Liver (tissue), 9 donors: ENCODE results near the gene PHF24. TPM values are rescaled to one million over a fixed set of nuclear protein-coding genes. Genes with fewer than 3 reads are reported as not detected.

Experiments
- DNase-seq: peaks from one replicate; pipeline ENCODE4 v3.0.0-alpha.2; 2017; ENCODE audit warnings: low spot score
- H3K27ac ChIP-seq, 2 donors: one replicate each; pipeline ENCODE4 v1.7.0; 2013; ENCODE audit warnings: inconsistent platforms in 2 of 2, low read length in 2 of 2, control low read depth in 1 of 2, low read depth in 1 of 2, mild to moderate bottlenecking in 1 of 2
- H3K27me3 ChIP-seq, 4 donors: one replicate each; pipeline versions ENCODE4 v1.6.1 to v1.7.0; 2013; ENCODE audit warnings: low read length in 3 of 4, inconsistent platforms in 1 of 4, mild to moderate bottlenecking in 1 of 4, moderate library complexity in 1 of 4; ENCODE audit not compliant: control insufficient read depth in 4 of 4, insufficient read depth in 4 of 4
- H3K36me3 ChIP-seq, 4 donors: one replicate each; pipeline versions ENCODE4 v1.6.1 to v1.7.0; 2013; ENCODE audit warnings: low read length in 3 of 4, mild to moderate bottlenecking in 3 of 4, low read depth in 1 of 4, moderate library complexity in 1 of 4; ENCODE audit not compliant: control insufficient read depth in 4 of 4, insufficient read depth in 3 of 4
- H3K4me1 ChIP-seq, 4 donors: one replicate each; pipeline versions ENCODE4 v1.6.1 to v1.7.0; 2013; ENCODE audit warnings: low read length in 3 of 4, mild to moderate bottlenecking in 3 of 4, moderate library complexity in 1 of 4; ENCODE audit not compliant: control insufficient read depth in 4 of 4, insufficient read depth in 4 of 4
- H3K4me3 ChIP-seq, 3 donors: one replicate each; pipeline versions ENCODE4 v1.6.1 to v1.7.0; 2013; ENCODE audit warnings: low read length in 3 of 3, control low read depth in 1 of 3, low read depth in 1 of 3, mild to moderate bottlenecking in 1 of 3
- H3K9ac ChIP-seq, 2 donors: one replicate each; pipeline ENCODE4 v1.7.0; 2013; ENCODE audit warnings: low read length in 2 of 2, mild to moderate bottlenecking in 2 of 2, moderate library complexity in 2 of 2, control low read depth in 1 of 2, low read depth in 1 of 2
- H3K9me3 ChIP-seq, 4 donors: one replicate each; pipeline versions ENCODE4 v1.6.1 to v1.7.0; 2013; ENCODE audit warnings: low read length in 3 of 4; ENCODE audit not compliant: control insufficient read depth in 4 of 4
- ATF3 ChIP-seq: IDR thresholded peaks from 2 replicates; pipeline ENCODE4 v1.6.1; 2016; ENCODE audit warnings: antibody characterized with exemption
- FOXA1 ChIP-seq: IDR thresholded peaks from 2 replicates; pipeline ENCODE4 v1.6.1; 2016; ENCODE audit warnings: antibody characterized with exemption
- FOXA2 ChIP-seq: IDR thresholded peaks from 2 replicates; pipeline ENCODE4 v1.6.1; 2016; ENCODE audit warnings: antibody characterized with exemption
- HNF4G ChIP-seq: IDR thresholded peaks from 2 replicates; pipeline ENCODE4 v1.6.1; 2016; ENCODE audit warnings: antibody characterized with exemption
- JUND ChIP-seq, 2 donors: IDR thresholded peaks; 2 replicates each; pipeline ENCODE4 v1.6.1; 2016; ENCODE audit warnings: antibody characterized with exemption in 2 of 2
- NR2F2 ChIP-seq: IDR thresholded peaks from 2 replicates; pipeline ENCODE4 v1.6.1; 2016; ENCODE audit warnings: antibody characterized with exemption
- RAD21 ChIP-seq, 2 donors: IDR thresholded peaks; 2 replicates each; pipeline ENCODE4 v1.6.1; 2016; ENCODE audit warnings: antibody characterized with exemption in 2 of 2, mild to moderate bottlenecking in 2 of 2
- RXRA ChIP-seq, 2 donors: IDR thresholded peaks; 2 replicates each; pipeline ENCODE4 v1.6.1; 2017 to 2018; ENCODE audit warnings: antibody characterized with exemption in 2 of 2, mild to moderate bottlenecking in 1 of 2
- SP1 ChIP-seq: IDR thresholded peaks from 2 replicates; pipeline ENCODE4 v1.6.1; 2018; ENCODE audit warnings: antibody characterized with exemption, mild to moderate bottlenecking
- TAF1 ChIP-seq: conservative IDR thresholded peaks from 2 replicates; pipeline ENCODE4 v1.6.1; 2016; ENCODE audit warnings: antibody characterized with exemption, mild to moderate bottlenecking
- ZBTB33 ChIP-seq: IDR thresholded peaks from 2 replicates; pipeline ENCODE4 v1.6.1; 2016; ENCODE audit warnings: antibody characterized with exemption
- WGBS: extraction: QIAGEN DNeasy Blood & Tissue Kit; methylation state at CpG from one replicate; pipeline ENCODE4 v1.1.7; 2013; 5-methylcytosine and 5-hydroxymethylcytosine counted together
- polyA plus RNA-seq, 2 donors: library from polyadenylated mRNA; stranded (reverse) in 1 of 2; unstranded in 1 of 2; fragments of 200-250 nt in 1 of 2; fragments of >200 nt in 1 of 2; fragmentation: Nextera tagmentation in 1 of 2; extraction: Ambion mirVana in 1 of 2; gene quantifications; one replicate each; pipeline versions ENCODE4 v1.2.1 to v1.2.3, GENCODE V29; 2013 to 2015
- total RNA-seq, 2 donors: library from RNA; depleted of rRNA; stranded (reverse); fragments of >200 nt; gene quantifications; one replicate each; pipeline ENCODE4 v1.2.3, GENCODE V29; 2014
- TF ChIP-seq, protein P1 (sequence below): fragments of 150-350 bp; IDR thresholded peaks from 2 replicates; pipeline ENCODE4 v1.5.1; 2017; ENCODE audit warnings: improper control_type of control experiment, low read depth, low read length; ENCODE audit not compliant: missing input control
- TF ChIP-seq, protein P2 (sequence below): IDR thresholded peaks from 2 replicates; pipeline ENCODE4 v1.6.1; 2016; ENCODE audit warnings: antibody characterized with exemption
- TF ChIP-seq, protein P3 (sequence below): IDR thresholded peaks from 2 replicates; pipeline ENCODE4 v1.6.1; 2016; ENCODE audit warnings: antibody characterized with exemption, mild to moderate bottlenecking
- donor health status: healthy.
- donor health status: healthy.
- donor health status: healthy.
- donor health status: healthy.
- donor health status: healthy.

The PHF24 gene
- total and polyA plus RNA-seq, 4 donors, result 0.01 to 0.17 (median 0.04) TPM

GRCh38 chr9:35001285-35001677 lies 43.2 kb downstream of the PHF24 start:
- Histone ChIP-seq H3K27ac (no peak overlapping the region), H3K27me3 (no peaks in the 10 kb centered on the region), H3K36me3 (peaks cover 0 to 2% (median under 1%) of the 10 kb centered on the region in 4 donors), H3K4me1 (peaks cover 6 to 14% (median 11%) of the 10 kb centered on the region in 4 donors), H3K9me3 (no peaks in the 10 kb centered on the region), H3K4me3 (no peak overlapping the region), H3K9ac (no peak overlapping the region)
- 89% methylated on average over 2 of the region's 2 CpGs for WGBS
- DNase-seq, result no peak
- TF ChIP-seq RXRA (IDR thresholded peaks at IDR 0.05) (no peak), RAD21 (IDR thresholded peaks at IDR 0.05) (no peak), JUND (IDR thresholded peaks at IDR 0.05) (no peak)
- TF ChIP-seq, protein P1, sequence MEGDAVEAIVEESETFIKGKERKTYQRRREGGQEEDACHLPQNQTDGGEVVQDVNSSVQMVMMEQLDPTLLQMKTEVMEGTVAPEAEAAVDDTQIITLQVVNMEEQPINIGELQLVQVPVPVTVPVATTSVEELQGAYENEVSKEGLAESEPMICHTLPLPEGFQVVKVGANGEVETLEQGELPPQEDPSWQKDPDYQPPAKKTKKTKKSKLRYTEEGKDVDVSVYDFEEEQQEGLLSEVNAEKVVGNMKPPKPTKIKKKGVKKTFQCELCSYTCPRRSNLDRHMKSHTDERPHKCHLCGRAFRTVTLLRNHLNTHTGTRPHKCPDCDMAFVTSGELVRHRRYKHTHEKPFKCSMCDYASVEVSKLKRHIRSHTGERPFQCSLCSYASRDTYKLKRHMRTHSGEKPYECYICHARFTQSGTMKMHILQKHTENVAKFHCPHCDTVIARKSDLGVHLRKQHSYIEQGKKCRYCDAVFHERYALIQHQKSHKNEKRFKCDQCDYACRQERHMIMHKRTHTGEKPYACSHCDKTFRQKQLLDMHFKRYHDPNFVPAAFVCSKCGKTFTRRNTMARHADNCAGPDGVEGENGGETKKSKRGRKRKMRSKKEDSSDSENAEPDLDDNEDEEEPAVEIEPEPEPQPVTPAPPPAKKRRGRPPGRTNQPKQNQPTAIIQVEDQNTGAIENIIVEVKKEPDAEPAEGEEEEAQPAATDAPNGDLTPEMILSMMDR, result no peak
- TF ChIP-seq, protein P2, sequence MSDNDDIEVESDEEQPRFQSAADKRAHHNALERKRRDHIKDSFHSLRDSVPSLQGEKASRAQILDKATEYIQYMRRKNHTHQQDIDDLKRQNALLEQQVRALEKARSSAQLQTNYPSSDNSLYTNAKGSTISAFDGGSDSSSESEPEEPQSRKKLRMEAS, result no peak

DNA sequence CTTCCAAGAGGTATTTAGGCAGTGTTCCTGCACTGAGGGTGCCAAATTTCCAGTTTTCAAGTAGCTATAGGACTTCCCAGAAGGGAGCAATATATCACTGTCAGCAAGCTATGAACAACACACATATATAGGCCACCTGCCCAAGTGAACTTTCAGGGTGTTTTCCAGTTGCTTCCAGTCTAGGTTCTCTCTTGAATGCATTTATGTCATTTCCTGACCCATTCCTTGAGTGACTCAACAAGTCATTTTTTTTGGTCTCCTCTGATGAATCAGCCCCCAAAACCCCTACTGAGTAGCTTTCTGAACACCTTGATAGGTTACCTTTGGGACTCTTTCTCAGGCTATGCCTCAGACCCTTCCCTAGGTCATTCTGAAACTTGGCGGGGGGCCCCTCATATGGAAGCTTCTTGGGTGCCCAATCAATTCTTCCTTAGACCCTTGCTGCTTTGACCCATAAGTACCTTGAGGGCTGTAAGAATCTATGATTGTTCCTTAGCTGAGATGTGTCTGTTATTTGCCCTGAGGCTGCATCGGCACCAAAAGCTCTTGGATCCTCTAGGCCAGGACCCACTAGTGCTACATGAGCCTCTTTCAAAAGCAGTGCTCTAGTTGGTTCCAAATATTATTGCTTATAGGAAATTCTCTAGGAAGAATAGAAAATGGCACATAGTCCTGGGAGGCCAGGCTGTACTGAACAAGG lies 43.9 kb downstream of the PHF24 start:
- TF ChIP-seq, protein P2, result no peak
- TF ChIP-seq FOXA2 (no peak), TAF1 (no peak), NR2F2 (no peak), JUND (IDR thresholded peaks at IDR 0.05) (no peak), SP1 (no peak), RAD21 (IDR thresholded peaks at IDR 0.05) (no peak), HNF4G (no peak), ATF3 (no peak), FOXA1 (no peak), RXRA (IDR thresholded peaks at IDR 0.05) (no peak), ZBTB33 (no peak)
- TF ChIP-seq, protein P1, result no peak
- TF ChIP-seq, protein P3, sequence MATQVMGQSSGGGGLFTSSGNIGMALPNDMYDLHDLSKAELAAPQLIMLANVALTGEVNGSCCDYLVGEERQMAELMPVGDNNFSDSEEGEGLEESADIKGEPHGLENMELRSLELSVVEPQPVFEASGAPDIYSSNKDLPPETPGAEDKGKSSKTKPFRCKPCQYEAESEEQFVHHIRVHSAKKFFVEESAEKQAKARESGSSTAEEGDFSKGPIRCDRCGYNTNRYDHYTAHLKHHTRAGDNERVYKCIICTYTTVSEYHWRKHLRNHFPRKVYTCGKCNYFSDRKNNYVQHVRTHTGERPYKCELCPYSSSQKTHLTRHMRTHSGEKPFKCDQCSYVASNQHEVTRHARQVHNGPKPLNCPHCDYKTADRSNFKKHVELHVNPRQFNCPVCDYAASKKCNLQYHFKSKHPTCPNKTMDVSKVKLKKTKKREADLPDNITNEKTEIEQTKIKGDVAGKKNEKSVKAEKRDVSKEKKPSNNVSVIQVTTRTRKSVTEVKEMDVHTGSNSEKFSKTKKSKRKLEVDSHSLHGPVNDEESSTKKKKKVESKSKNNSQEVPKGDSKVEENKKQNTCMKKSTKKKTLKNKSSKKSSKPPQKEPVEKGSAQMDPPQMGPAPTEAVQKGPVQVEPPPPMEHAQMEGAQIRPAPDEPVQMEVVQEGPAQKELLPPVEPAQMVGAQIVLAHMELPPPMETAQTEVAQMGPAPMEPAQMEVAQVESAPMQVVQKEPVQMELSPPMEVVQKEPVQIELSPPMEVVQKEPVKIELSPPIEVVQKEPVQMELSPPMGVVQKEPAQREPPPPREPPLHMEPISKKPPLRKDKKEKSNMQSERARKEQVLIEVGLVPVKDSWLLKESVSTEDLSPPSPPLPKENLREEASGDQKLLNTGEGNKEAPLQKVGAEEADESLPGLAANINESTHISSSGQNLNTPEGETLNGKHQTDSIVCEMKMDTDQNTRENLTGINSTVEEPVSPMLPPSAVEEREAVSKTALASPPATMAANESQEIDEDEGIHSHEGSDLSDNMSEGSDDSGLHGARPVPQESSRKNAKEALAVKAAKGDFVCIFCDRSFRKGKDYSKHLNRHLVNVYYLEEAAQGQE, result no peak
- H3K4me1 ChIP-seq, result peaks cover 4 to 12% (median 10%) of the 10 kb centered on the region in 4 donors
- peaks cover 0 to 2% (median under 1%) of the 10 kb centered on the region in 4 donors for H3K36me3 ChIP-seq
- H3K27me3 ChIP-seq, result no peaks in the 10 kb centered on the region
- no peak overlapping the region for H3K27ac ChIP-seq
- no peak overlapping the region for H3K9ac ChIP-seq
- H3K9me3 ChIP-seq, result no peaks in the 10 kb centered on the region
- H3K4me3 ChIP-seq, result no peak overlapping the region
- no peak for DNase-seq
- 100% methylated on average over 2 of the region's 2 CpGs for WGBS
